Activated CD8-positive, alpha-beta memory T cell treated with anti-CD3 and anti-CD28 coated beads, Interleukin-2, amount 50 U/mL, for 4 hours (primary cell): ENCODE measurements around the gene SUMO3.
A peak's percentile ranks its signal among the peaks of the same experiment; 100 is the strongest.

Source experiments
- DNase-seq: peaks from one replicate; pipeline ENCODE4 v3.0.0-alpha.2; 2020

The SUMO3 gene

GRCh38 chr21:44801468-44802395, 16.1 kb downstream of the SUMO3 start, which contains the start of gene UBE2G2:
TSS of gene UBE2G2 (minus strand) at chr21:44801820. CDS start at chr21:44801748, 72 bp downstream.
- DNase-seq: peak; percentile 87

- no peak for DNase-seq
Measured at GRCh38 chr21:44800971-44801467, 16.8 kb downstream of the SUMO3 start.

- no peak for DNase-seq
Measured at GRCh38 chr21:44800103-44800502, 17.8 kb downstream of the SUMO3 start.

- DNase-seq: no peak
Measured at GRCh38 chr21:44799646-44800045, 18.2 kb downstream of the SUMO3 start.

GRCh38 chr21:44797775-44798174, 20.1 kb downstream of the SUMO3 start:
- DNase-seq: no peak

GRCh38 chr21:44795342-44795741, 22.5 kb downstream of the SUMO3 start:
- no peak for DNase-seq

- no peak for DNase-seq
Measured at GRCh38 chr21:44793592-44794374, 24.1 kb downstream of the SUMO3 start.

- peak; percentile 37 for DNase-seq
Measured at GRCh38 chr21:44792702-44793591, 24.9 kb downstream of the SUMO3 start.

- no peak for DNase-seq
Measured at GRCh38 chr21:44791993-44792392, 25.9 kb downstream of the SUMO3 start.

GRCh38 chr21:44791246-44791645, 26.6 kb downstream of the SUMO3 start:
- no peak for DNase-seq

- DNase-seq: no peak
Measured at GRCh38 chr21:44790368-44790767, 27.5 kb downstream of the SUMO3 start.

- no peak for DNase-seq
Measured at GRCh38 chr21:44789880-44790279, 28.0 kb downstream of the SUMO3 start.

GRCh38 chr21:44785620-44786335, 32.1 kb downstream of the SUMO3 start:
- DNase-seq: no peak

GRCh38 chr21:44784810-44785209, 33.1 kb downstream of the SUMO3 start:
- no peak for DNase-seq

- no peak for DNase-seq
Measured at GRCh38 chr21:44783020-44783696, 34.7 kb downstream of the SUMO3 start.

- no peak for DNase-seq
Measured at GRCh38 chr21:44780767-44781459, 36.9 kb downstream of the SUMO3 start.

- DNase-seq: no peak
Measured at GRCh38 chr21:44780137-44780502, 37.7 kb downstream of the SUMO3 start.

- DNase-seq: no peak
Measured at GRCh38 chr21:44779417-44780136, 38.3 kb downstream of the SUMO3 start.

GRCh38 chr21:44778983-44779382, 38.9 kb downstream of the SUMO3 start:
- no peak for DNase-seq

- no peak for DNase-seq
Measured at GRCh38 chr21:44778499-44778911, 39.4 kb downstream of the SUMO3 start.
